ENCODE data around the gene ZNF93.
A peak's percentile ranks its signal among the peaks of the same experiment; 100 is the strongest.
"Not testable (repeated sequence)": the region's sequence is repeated elsewhere in the genome, so short reads cannot be mapped to it uniquely, and the experiment has no call there.

The ZNF93 gene

GRCh38 chr19:19900729-19901444, at the start of gene ZNF93:
Gene ZNF93, plus strand, starts transcription at chr19:19900946. Its CDS starts 143 bp downstream, at chr19:19901089.
- no peak for TF ChIP-seq CTCF (IDR thresholded peaks at IDR 0.05; ENCODE audit: borderline replicate concordance, insufficient read depth, low read depth, low read length)
- H3K4me3 ChIP-seq (ENCODE audit: low read depth, low read length) = peak within 1 kb of the TSS; percentile 79

DNA sequence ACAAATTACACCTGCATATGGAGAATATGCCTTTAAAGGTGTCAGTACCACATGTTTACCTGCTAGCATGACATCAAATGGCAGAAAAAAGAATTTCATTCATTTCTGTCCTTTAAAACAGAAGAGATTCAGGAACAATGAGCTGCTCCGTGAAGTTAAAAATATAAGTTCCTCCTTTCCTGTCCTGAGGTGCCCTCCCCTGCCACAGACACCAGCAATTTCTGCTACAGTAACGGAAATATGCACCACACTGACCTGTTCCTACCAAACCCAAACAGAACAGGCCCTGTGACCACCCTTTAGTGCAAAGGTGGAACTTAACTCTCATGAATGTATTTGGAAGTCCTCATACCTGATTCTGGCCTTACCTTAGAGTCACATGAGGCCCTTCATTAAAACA, 49.0 kb upstream of the ZNF93 start:
- not testable (repeated sequence) for H3K4me3 ChIP-seq (ENCODE audit: low read depth, low read length)

- H3K4me3 ChIP-seq (ENCODE audit: low read depth, low read length) = no peak overlapping the region
- TF ChIP-seq CTCF (IDR thresholded peaks at IDR 0.05; ENCODE audit: borderline replicate concordance, insufficient read depth, low read depth, low read length) = no peak
Measured at GRCh38 chr19:19858751-19859150, 42.0 kb upstream of the ZNF93 start.

- TF ChIP-seq CTCF (IDR thresholded peaks at IDR 0.05; ENCODE audit: borderline replicate concordance, insufficient read depth, low read depth, low read length) = no peak
- no peak overlapping the region for H3K4me3 ChIP-seq (ENCODE audit: low read depth, low read length)
Measured at GRCh38 chr19:19860756-19861390, 39.9 kb upstream of the ZNF93 start.

DNA sequence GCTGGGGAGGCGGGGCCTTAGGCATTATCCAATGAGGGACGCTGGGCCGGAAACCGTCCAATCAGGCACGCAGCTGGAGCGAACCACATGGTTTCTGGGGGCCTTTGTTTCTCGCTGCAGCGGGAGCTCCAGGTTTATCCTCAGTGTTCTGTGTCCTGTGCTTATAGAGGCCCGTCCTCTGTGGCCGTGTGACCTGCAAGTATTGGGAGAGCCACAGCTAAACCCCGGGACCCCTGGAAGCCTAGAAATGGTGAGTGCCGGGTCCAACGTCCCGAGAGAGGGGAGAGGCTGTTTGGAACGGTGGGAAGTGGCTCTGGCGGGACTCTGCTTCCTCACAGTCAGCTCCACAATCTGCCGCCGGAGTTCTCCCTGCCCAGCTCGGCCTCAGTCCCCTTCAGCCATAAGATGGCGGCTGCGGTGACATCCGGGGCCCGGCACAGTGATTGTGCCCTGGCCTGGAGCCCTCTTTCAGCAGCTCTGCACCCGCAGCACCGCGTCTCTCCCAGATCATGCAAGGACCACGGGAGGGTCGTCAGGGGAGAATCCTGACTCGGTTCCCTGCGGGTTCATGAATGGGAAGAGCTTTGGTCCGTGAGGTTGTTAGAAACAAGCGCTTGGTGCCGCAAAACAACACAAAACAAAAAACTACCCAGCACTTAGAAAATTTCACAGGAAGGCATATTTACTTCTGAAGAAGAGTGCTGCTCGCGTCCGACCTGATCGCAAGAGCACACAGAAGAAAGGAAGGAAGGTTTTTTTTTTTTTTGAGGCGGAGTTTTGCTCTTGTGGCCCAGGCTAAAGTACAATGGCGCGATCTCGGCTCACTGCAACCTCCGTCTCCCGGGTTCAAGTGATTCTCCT, 34.8 kb upstream of the ZNF93 start, which contains the start of gene ZNF253:
TSS of gene ZNF253 (plus strand) at position 133 of the 861 bp plus-strand sequence. CDS start at position 248, 115 bp downstream.
- peak within 1 kb of the TSS; percentile 65 for H3K4me3 ChIP-seq (ENCODE audit: low read depth, low read length)
- no peak for TF ChIP-seq CTCF (IDR thresholded peaks at IDR 0.05; ENCODE audit: borderline replicate concordance, insufficient read depth, low read depth, low read length)

DNA sequence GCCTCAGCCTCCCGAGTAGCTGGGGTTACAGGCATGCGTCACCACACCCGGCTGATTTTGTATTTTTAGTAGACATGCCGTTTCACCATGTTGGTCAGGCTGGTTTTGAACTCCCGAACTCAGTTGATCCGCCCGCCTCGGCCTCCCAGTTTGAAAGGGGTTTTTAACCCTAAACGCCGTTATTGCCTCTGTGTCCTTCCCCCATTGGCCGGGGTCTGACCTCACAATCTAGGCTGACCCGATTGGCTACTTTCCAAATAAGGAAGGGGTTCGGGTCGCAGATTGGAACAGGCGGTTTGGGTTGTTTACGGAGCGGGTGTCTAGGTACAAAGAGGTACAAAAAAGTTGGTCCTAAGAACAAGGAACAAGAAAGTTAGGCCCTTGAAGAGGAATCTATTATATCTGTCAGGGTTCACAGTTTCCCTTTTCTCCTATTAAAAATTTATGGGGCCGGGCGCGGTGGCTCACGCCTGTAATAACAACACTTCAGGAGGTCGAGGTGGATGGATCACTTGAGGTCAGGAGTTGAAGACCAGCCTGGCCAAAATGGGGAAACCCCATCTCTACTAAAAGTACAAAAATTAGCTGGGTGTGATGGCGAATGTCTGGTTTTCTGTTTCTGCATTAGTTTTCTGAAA, 34.0 kb upstream of the ZNF93 start:
- peak overlapping the region; percentile 65 for H3K4me3 ChIP-seq (ENCODE audit: low read depth, low read length)
- TF ChIP-seq CTCF (IDR thresholded peaks at IDR 0.05; ENCODE audit: borderline replicate concordance, insufficient read depth, low read depth, low read length) = no peak

DNA sequence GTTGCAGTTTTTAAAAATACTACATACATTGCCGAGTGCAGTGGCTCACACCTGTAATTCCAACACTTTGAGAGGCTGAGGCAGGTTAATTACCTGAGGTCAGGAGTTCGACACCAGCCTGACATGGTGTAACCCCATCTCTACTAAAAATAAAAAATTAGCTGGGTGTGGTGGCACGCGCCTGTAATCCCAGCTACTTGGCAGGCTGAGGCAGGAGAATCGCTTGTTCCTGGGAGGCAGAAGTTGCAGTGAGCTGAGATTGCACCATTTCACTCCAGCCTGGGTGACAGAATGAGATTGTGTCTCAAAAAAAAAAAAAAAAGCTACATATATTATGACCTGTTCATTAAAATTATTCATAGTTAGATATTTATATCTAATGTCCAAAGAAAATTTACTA, 30.7 kb upstream of the ZNF93 start:
- not testable (repeated sequence) for H3K4me3 ChIP-seq (ENCODE audit: low read depth, low read length)

Data from GM12875 (cell line).